GM23338 (cell line): ENCODE results near the gene GRIK5. TPM values are rescaled to one million over a fixed set of nuclear protein-coding genes. Genes with fewer than 3 reads are reported as not detected.

ENCODE experiments used
- ATAC-seq: fragments of 200-7000 bp; cut with Tn5 transposase; 3 replicates; pipeline ENCODE4 v1.9.1; 2020
- DNase-seq: peaks from one replicate; pipeline ENCODE4 v3.0.0-alpha.2; 2015; ENCODE audit warnings: low spot score
- H2AFZ ChIP-seq: fragments of 200-600 bp; sonication (generic); 2 replicates; pipeline ENCODE4 v1.8.0; 2016; ENCODE audit warnings: antibody characterized with exemption, mild to moderate bottlenecking, moderate library complexity
- H3F3A ChIP-seq: fragments of 200-600 bp; sonication (generic); replicated peaks from 2 replicates; pipeline ENCODE4 v1.8.0; 2017; ENCODE audit warnings: antibody characterized with exemption, mixed run types, low read depth
- H3K27ac ChIP-seq: fragments of 200-600 bp; sonication (generic); 2 replicates; pipeline ENCODE4 v1.6.1; 2016; ENCODE audit warnings: low read depth
- H3K27me3 ChIP-seq: fragments of 200-600 bp; sonication (generic); 2 replicates; pipeline ENCODE4 v1.8.0; 2016; ENCODE audit warnings: mild to moderate bottlenecking, mixed run types, moderate library complexity; ENCODE audit not compliant: insufficient read depth
- H3K36me3 ChIP-seq: fragments of 200-600 bp; sonication (generic); 2 replicates; pipeline ENCODE4 v1.8.0; 2016; ENCODE audit warnings: mild to moderate bottlenecking; ENCODE audit not compliant: insufficient read depth
- H3K4me1 ChIP-seq: fragments of 200-600 bp; sonication (generic); 2 replicates; pipeline ENCODE4 v1.8.0; 2016; ENCODE audit warnings: mild to moderate bottlenecking, moderate library complexity; ENCODE audit not compliant: insufficient read depth
- H3K4me2 ChIP-seq: fragments of 200-600 bp; sonication (generic); 2 replicates; pipeline ENCODE4 v1.7.1; 2017; ENCODE audit warnings: mixed run types
- H3K4me3 ChIP-seq: fragments of 200-600 bp; sonication (generic); 2 replicates; pipeline ENCODE4 v1.6.1; 2016; ENCODE audit warnings: mixed run types
- H3K79me2 ChIP-seq: fragments of 200-600 bp; sonication (generic); replicated peaks from 2 replicates; pipeline ENCODE4 v1.8.0; 2017; ENCODE audit warnings: mild to moderate bottlenecking; ENCODE audit not compliant: insufficient read depth
- H3K9me2 ChIP-seq: fragments of 200-600 bp; sonication (generic); 2 replicates; pipeline ENCODE4 v1.8.0; 2017; ENCODE audit not compliant: insufficient read depth
- H4K20me1 ChIP-seq: fragments of 200-600 bp; sonication (generic); replicated peaks from 2 replicates; pipeline ENCODE4 v1.8.0; 2017; ENCODE audit warnings: mild to moderate bottlenecking; ENCODE audit not compliant: insufficient read depth
- H3K27ac Mint-ChIP-seq: 2 replicates; pipeline ENCODE4 v1.8.0; 2020; ENCODE audit warnings: inconsistent platforms, mild to moderate bottlenecking, moderate library complexity, mixed read lengths
- H3K27me3 Mint-ChIP-seq: 3 replicates; pipeline ENCODE4 v1.8.0; 2022; ENCODE audit warnings: low read depth, mild to moderate bottlenecking, moderate library complexity, mixed read lengths, inconsistent platforms; ENCODE audit not compliant: insufficient read depth, poor library complexity
- H3K36me3 Mint-ChIP-seq: 3 replicates; pipeline ENCODE4 v1.8.0; 2021; ENCODE audit warnings: low read depth, mild to moderate bottlenecking, inconsistent platforms, moderate library complexity, mixed read lengths
- H3K4me1 Mint-ChIP-seq: 3 replicates; pipeline ENCODE4 v1.8.0; 2020; ENCODE audit warnings: mild to moderate bottlenecking, inconsistent platforms, mixed read lengths
- H3K4me3 Mint-ChIP-seq: 3 replicates; pipeline ENCODE4 v1.8.0; 2021; ENCODE audit warnings: moderate library complexity, mild to moderate bottlenecking, inconsistent platforms, mixed read lengths
- H3K9me3 Mint-ChIP-seq: 3 replicates; pipeline ENCODE4 v1.8.0; 2020; ENCODE audit warnings: moderate library complexity, mild to moderate bottlenecking, inconsistent platforms, mixed read lengths
- CREB1 ChIP-seq: fragments of 250-450 bp; sonication (Bioruptor Pico); IDR thresholded peaks from 2 replicates; pipeline ENCODE4 v1.5.0; 2020; ENCODE audit warnings: low read depth, mild to moderate bottlenecking, moderate library complexity
- ETS1 ChIP-seq: IDR thresholded peaks from 2 replicates; pipeline ENCODE4 v1.6.1; 2016; ENCODE audit warnings: antibody characterized with exemption
- EZH2phosphoT487 ChIP-seq: fragments of 200-600 bp; sonication (generic); IDR thresholded peaks from one replicate; pipeline ENCODE4 v1.8.1; 2018; ENCODE audit warnings: antibody characterized with exemption; ENCODE audit not compliant: unreplicated experiment
- JUNB ChIP-seq: IDR thresholded peaks from one replicate; pipeline ENCODE4 v1.6.1; 2016; ENCODE audit warnings: antibody characterized with exemption; ENCODE audit not compliant: unreplicated experiment
- NANOG ChIP-seq: IDR thresholded peaks from 2 replicates; pipeline ENCODE4 v1.6.1; 2016; ENCODE audit warnings: antibody characterized with exemption, borderline replicate concordance
- POLR2AphosphoS5 ChIP-seq: IDR thresholded peaks from 2 replicates; pipeline ENCODE4 v1.6.1; 2016; ENCODE audit warnings: antibody characterized with exemption, low read depth
- REST ChIP-seq: IDR thresholded peaks from one replicate; pipeline ENCODE4 v1.6.1; 2018; ENCODE audit warnings: antibody characterized with exemption; ENCODE audit not compliant: unreplicated experiment
- STAT1 ChIP-seq: IDR thresholded peaks from one replicate; pipeline ENCODE4 v1.6.1; 2016; ENCODE audit warnings: antibody characterized with exemption; ENCODE audit not compliant: unreplicated experiment
- ZNF114 ChIP-seq: fragments of 250-450 bp; sonication (Bioruptor Pico); IDR thresholded peaks from 2 replicates; pipeline ENCODE4 v1.5.0; 2020; ENCODE audit warnings: mild to moderate bottlenecking, moderate library complexity
- ZNF331 ChIP-seq: fragments of 250-450 bp; sonication (Bioruptor Pico); IDR thresholded peaks from 2 replicates; pipeline ENCODE4 v1.5.0; 2020; ENCODE audit warnings: low read depth, mild to moderate bottlenecking, moderate library complexity
- ZNF462 ChIP-seq: fragments of 250-450 bp; sonication (Bioruptor Pico); IDR thresholded peaks from 2 replicates; pipeline ENCODE4 v1.5.0; 2020; ENCODE audit warnings: mild to moderate bottlenecking, moderate library complexity
- polyA plus RNA-seq: library from polyadenylated mRNA; unstranded; fragments of >200 nt; fragmentation: Nextera tagmentation; extraction: Ambion mirVana; gene quantifications from 2 replicates; pipeline ENCODE4 v1.2.1, GENCODE V29; 2016
- total RNA-seq: library from RNA; depleted of rRNA; stranded (reverse); fragments of >200 nt; shearing (Covaris generic); gene quantifications from 2 replicates; pipeline ENCODE4 v1.2.3, GENCODE V29; 2014
- TF ChIP-seq, protein P1 (sequence below), 2 experiments: fragments of 200-600 bp in 1 of 2; sonication (generic) in 1 of 2; conservative IDR thresholded peaks; 2 replicates each; pipeline versions ENCODE4 v1.5.1 to v1.6.1; 2016 to 2017; ENCODE audit warnings: antibody characterized with exemption in 2 of 2, low read depth in 2 of 2, mild to moderate bottlenecking in 2 of 2, moderate library complexity in 1 of 2

Gene GRIK5
- total and polyA plus RNA-seq, 2 experiments from 2014 or later: 5.1 to 42.5 TPM

GRCh38 chr19:42091300-42091699, 21.3 kb upstream of the GRIK5 start:
- Mint-ChIP-seq H3K9me3 (no peaks in the 10 kb centered on the region), H3K27ac (no peak overlapping the region), H3K4me1 (peaks cover 47% of the 10 kb centered on the region), H3K36me3 (no peaks in the 10 kb centered on the region), H3K4me3 (no peak overlapping the region), H3K27me3 (peaks cover 20% of the 10 kb centered on the region)
- DNase-seq: no peak
- no peak for TF ChIP-seq ZNF331 (CRISPR knock-in tag)
- TF ChIP-seq JUNB: no peak
- no peak for TF ChIP-seq NANOG
- TF ChIP-seq STAT1: no peak
- no peak for TF ChIP-seq ZNF462
- TF ChIP-seq, protein P1, sequence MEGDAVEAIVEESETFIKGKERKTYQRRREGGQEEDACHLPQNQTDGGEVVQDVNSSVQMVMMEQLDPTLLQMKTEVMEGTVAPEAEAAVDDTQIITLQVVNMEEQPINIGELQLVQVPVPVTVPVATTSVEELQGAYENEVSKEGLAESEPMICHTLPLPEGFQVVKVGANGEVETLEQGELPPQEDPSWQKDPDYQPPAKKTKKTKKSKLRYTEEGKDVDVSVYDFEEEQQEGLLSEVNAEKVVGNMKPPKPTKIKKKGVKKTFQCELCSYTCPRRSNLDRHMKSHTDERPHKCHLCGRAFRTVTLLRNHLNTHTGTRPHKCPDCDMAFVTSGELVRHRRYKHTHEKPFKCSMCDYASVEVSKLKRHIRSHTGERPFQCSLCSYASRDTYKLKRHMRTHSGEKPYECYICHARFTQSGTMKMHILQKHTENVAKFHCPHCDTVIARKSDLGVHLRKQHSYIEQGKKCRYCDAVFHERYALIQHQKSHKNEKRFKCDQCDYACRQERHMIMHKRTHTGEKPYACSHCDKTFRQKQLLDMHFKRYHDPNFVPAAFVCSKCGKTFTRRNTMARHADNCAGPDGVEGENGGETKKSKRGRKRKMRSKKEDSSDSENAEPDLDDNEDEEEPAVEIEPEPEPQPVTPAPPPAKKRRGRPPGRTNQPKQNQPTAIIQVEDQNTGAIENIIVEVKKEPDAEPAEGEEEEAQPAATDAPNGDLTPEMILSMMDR (conservative IDR thresholded peaks at IDR 0.05; ENCODE audit: low read depth in 2 of 2): no peak
- no peak for TF ChIP-seq CREB1
- TF ChIP-seq ETS1: no peak
- no peak for TF ChIP-seq EZH2phosphoT487
- TF ChIP-seq POLR2AphosphoS5: no peak
- no peak for TF ChIP-seq REST
- TF ChIP-seq ZNF114 (CRISPR knock-in tag): no peak
- Histone ChIP-seq H3K27ac (no peak overlapping the region), H3K4me2 (no peak overlapping the region), H3K4me1 (peaks cover 19% of the 10 kb centered on the region), H3K9me2 (no peaks in the 10 kb centered on the region), H3K4me3 (no peak overlapping the region), H4K20me1 (no peaks in the 10 kb centered on the region), H3K27me3 (no peaks in the 10 kb centered on the region), H3K79me2 (no peaks in the 10 kb centered on the region), H3F3A (0 out of 2 replicates have a peak, but pooled peaks cover 6% of the 10 kb centered on the region), H3K36me3 (no peaks in the 10 kb centered on the region), H2AFZ (no peak overlapping the region)
- ATAC-seq: no peak
